ENCODE results near the gene CORO2B.

The CORO2B gene

DNA sequence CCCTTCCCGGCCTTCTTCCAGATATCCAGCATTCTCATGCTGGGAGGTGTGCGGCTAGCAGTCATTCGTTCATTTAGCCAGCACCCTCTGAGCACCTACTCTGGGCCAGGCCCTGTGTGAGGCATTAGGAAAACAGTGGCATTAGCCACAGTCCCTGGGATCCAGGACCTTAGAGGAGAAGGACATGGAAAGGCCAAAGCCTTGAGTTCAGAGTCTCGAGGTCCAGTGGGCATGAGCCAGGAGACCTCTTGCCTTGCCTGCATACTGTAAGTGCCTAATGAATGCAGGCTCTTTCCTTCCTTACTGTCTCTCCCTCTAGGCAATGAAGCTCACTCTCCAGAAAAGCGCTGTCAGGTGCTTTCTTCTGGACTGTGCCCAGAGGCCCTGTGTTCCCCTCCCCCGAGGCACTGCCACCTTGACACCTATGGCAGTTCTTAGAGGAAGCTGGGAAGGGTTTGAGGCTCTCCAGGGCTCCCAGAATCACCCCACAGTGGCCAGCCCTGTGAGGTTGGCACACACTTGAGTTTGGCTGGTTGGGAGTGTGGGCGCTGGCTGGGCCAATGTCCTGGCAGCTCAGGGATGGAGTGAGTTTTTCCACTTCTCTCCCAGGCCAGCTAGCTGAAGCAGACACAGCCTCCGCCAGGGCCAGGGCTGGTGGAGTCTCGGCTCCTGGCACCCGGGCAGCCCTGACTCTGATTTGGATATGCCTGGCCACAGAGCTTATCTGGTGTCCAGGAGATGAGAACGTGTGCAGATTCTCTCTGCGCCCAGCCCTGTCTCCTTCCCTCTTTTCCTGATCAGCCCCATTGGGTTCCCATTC, 5.4 kb downstream of the CORO2B start:
- H3K27ac ChIP-seq (replicated peaks), result no peak overlapping the region
- no peak for DNase-seq (ENCODE audit: low read depth in 1 of 2, low spot score in 1 of 2)

DNA sequence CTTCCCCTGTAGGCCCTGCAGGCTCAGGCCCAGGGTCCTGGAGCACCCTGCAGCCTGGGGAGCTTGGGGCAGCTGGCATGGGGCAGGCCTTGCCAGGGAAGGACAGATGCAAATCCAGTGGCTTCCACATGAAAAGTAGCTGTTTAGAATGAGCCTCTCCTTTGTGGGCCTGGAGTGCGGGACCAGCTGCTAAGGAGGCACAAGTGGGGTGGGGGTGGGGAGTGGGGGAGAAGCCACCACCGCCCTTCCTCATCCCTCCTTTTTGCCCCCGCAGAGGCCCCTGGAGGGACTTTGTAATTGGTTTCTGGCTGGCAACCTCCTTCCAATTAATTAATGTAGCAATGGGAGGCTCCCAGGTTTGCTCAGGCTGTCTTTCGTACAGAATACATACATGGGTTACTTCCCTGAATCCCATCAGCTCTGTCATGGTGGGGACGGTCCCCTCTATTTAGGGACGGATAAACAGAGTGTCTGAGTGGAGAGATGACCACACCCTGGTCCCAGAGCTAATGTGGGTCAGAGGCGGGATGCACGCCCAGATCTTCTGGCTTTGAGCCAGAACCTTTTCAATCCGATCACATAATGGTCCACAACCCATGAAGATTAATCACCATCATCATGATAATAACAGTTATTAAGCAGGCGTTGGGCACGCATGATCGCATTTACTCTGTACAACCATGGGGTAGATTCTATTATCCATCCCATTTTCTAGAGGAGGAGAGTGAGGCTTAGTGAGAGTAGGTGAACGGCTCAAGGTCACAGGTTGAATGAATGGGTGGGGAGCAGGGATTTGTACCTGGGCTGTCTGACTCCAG, 6.2 kb downstream of the CORO2B start:
- H3K4me3 ChIP-seq (replicated peaks; ENCODE audit: insufficient read depth, low read length), result no peak overlapping the region
- TF ChIP-seq, protein P1, sequence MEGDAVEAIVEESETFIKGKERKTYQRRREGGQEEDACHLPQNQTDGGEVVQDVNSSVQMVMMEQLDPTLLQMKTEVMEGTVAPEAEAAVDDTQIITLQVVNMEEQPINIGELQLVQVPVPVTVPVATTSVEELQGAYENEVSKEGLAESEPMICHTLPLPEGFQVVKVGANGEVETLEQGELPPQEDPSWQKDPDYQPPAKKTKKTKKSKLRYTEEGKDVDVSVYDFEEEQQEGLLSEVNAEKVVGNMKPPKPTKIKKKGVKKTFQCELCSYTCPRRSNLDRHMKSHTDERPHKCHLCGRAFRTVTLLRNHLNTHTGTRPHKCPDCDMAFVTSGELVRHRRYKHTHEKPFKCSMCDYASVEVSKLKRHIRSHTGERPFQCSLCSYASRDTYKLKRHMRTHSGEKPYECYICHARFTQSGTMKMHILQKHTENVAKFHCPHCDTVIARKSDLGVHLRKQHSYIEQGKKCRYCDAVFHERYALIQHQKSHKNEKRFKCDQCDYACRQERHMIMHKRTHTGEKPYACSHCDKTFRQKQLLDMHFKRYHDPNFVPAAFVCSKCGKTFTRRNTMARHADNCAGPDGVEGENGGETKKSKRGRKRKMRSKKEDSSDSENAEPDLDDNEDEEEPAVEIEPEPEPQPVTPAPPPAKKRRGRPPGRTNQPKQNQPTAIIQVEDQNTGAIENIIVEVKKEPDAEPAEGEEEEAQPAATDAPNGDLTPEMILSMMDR (IDR thresholded peaks at IDR 0.05; ENCODE audit: insufficient read depth, low read length), result no peak
- TF ChIP-seq GABPA (IDR thresholded peaks at IDR 0.05; ENCODE audit: low read depth) (no peak), SPI1 (IDR thresholded peaks at IDR 0.05; ENCODE audit: borderline replicate concordance, low read depth) (no peak), POLR2AphosphoS5 (IDR thresholded peaks at IDR 0.05; ENCODE audit: low read depth) (no peak)
- TF ChIP-seq, protein P2, sequence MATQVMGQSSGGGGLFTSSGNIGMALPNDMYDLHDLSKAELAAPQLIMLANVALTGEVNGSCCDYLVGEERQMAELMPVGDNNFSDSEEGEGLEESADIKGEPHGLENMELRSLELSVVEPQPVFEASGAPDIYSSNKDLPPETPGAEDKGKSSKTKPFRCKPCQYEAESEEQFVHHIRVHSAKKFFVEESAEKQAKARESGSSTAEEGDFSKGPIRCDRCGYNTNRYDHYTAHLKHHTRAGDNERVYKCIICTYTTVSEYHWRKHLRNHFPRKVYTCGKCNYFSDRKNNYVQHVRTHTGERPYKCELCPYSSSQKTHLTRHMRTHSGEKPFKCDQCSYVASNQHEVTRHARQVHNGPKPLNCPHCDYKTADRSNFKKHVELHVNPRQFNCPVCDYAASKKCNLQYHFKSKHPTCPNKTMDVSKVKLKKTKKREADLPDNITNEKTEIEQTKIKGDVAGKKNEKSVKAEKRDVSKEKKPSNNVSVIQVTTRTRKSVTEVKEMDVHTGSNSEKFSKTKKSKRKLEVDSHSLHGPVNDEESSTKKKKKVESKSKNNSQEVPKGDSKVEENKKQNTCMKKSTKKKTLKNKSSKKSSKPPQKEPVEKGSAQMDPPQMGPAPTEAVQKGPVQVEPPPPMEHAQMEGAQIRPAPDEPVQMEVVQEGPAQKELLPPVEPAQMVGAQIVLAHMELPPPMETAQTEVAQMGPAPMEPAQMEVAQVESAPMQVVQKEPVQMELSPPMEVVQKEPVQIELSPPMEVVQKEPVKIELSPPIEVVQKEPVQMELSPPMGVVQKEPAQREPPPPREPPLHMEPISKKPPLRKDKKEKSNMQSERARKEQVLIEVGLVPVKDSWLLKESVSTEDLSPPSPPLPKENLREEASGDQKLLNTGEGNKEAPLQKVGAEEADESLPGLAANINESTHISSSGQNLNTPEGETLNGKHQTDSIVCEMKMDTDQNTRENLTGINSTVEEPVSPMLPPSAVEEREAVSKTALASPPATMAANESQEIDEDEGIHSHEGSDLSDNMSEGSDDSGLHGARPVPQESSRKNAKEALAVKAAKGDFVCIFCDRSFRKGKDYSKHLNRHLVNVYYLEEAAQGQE (IDR thresholded peaks at IDR 0.05; ENCODE audit: insufficient replicate concordance, low read depth), result no peak
- DNase-seq (ENCODE audit: low read depth in 1 of 2, low spot score in 1 of 2), result no peak
- H3K27ac ChIP-seq (replicated peaks), result no peak overlapping the region
- H3K27me3 ChIP-seq (ENCODE audit: insufficient read depth, poor library complexity, severe bottlenecking), result peaks cover 12% of the 10 kb centered on the region

More for the DNA sequence above, 5.4 kb downstream of the CORO2B start:
- no peak for TF ChIP-seq POLR2AphosphoS5 (IDR thresholded peaks at IDR 0.05; ENCODE audit: low read depth)
- TF ChIP-seq, protein P1 (IDR thresholded peaks at IDR 0.05; ENCODE audit: insufficient read depth, low read length), result no peak
- TF ChIP-seq GABPA (IDR thresholded peaks at IDR 0.05; ENCODE audit: low read depth), result no peak
- no peak for TF ChIP-seq SPI1 (IDR thresholded peaks at IDR 0.05; ENCODE audit: borderline replicate concordance, low read depth)
- TF ChIP-seq, protein P2 (IDR thresholded peaks at IDR 0.05; ENCODE audit: insufficient replicate concordance, low read depth), result no peak
- H3K27me3 ChIP-seq (ENCODE audit: insufficient read depth, poor library complexity, severe bottlenecking), result peaks cover 19% of the 10 kb centered on the region
- no peak overlapping the region for H3K4me3 ChIP-seq (replicated peaks; ENCODE audit: insufficient read depth, low read length)

DNA sequence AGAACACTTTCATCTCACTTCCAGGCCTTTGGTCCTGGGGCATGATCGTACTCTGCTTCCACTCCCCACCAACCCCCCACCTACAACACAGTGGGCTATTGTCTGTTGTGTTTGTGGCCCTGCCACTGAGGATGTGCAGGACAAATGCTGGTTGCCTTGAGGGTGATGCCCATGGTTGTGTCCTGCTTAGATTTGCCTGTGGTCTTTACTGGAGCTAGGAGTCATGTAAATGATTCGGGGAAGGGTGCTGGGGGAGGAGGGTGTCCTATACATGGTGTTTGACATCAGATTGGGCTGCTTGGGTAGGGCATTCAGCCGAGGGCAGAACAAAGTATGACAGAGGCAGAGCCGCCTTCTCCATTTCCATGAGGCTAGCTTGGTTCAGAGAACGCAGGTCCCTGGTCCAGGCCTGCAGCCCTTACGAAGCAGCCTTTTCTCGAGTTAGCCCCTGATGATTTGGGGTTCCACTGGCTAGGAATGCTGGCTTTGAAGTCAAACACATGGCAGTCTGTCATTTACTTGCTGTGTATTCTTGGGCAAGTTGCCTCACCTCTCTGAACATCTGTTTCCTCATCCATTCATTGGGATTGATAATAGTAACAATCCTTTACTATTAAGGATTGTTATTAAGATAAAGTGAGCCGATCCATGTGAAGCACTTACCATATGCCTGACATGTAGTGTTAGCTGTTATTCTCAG, 6.9 kb downstream of the CORO2B start:
- no peak for DNase-seq (ENCODE audit: low read depth in 1 of 2, low spot score in 1 of 2)
- no peak overlapping the region for H3K27ac ChIP-seq (replicated peaks)
- peaks cover 4% of the 10 kb centered on the region for H3K27me3 ChIP-seq (ENCODE audit: insufficient read depth, poor library complexity, severe bottlenecking)
- TF ChIP-seq GABPA (IDR thresholded peaks at IDR 0.05; ENCODE audit: low read depth) (no peak), SPI1 (IDR thresholded peaks at IDR 0.05; ENCODE audit: borderline replicate concordance, low read depth) (no peak), POLR2AphosphoS5 (IDR thresholded peaks at IDR 0.05; ENCODE audit: low read depth) (no peak)
- TF ChIP-seq, protein P2 (IDR thresholded peaks at IDR 0.05; ENCODE audit: insufficient replicate concordance, low read depth), result no peak
- TF ChIP-seq, protein P1 (IDR thresholded peaks at IDR 0.05; ENCODE audit: insufficient read depth, low read length), result no peak
- H3K4me3 ChIP-seq (replicated peaks; ENCODE audit: insufficient read depth, low read length), result no peak overlapping the region
